GM12891 (cell line): ENCODE results near the gene ARHGEF7.

Experiments
- DNase-seq: peaks from one replicate; pipeline ENCODE4 v3.0.0; 2011; ENCODE audit warnings: low spot score; ENCODE audit not compliant: insufficient read length
- FAIRE-seq: peaks from 2 replicates; lab custom pipeline; 2011; peaks lifted over from hg19 to GRCh38; lab: Jason Lieb, UNC
- PAX5 ChIP-seq: IDR thresholded peaks from 2 replicates; pipeline ENCODE4 v1.6.1; 2011; ENCODE audit warnings: low read length, moderate library complexity, mild to moderate bottlenecking; ENCODE audit not compliant: insufficient read depth, severe bottlenecking
- POLR2A ChIP-seq: IDR thresholded peaks from 2 replicates; pipeline ENCODE4 v1.6.1; 2011; ENCODE audit warnings: low read depth, low read length, control low read depth
- POLR2AphosphoS5 ChIP-seq: IDR thresholded peaks from 2 replicates; pipeline ENCODE4 v1.6.1; 2011; ENCODE audit warnings: low read depth, low read length, control low read depth
- POU2F2 ChIP-seq: IDR thresholded peaks from 2 replicates; pipeline ENCODE4 v1.6.1; 2011; ENCODE audit warnings: low read depth, mild to moderate bottlenecking, control low read depth, low read length, moderate library complexity
- SPI1 ChIP-seq: IDR thresholded peaks from 2 replicates; pipeline ENCODE4 v1.6.1; 2011; ENCODE audit warnings: low read depth, low read length, control low read depth
- TAF1 ChIP-seq: IDR thresholded peaks from 2 replicates; pipeline ENCODE4 v1.6.1; 2011; ENCODE audit warnings: low read depth, low read length, control low read depth

Gene ARHGEF7

GRCh38 chr13:111283457-111283856 is 168.3 kb downstream of the ARHGEF7 start:
- TF ChIP-seq POLR2AphosphoS5 (no peak), POLR2A (no peak), POU2F2 (0 out of 2 replicates have a peak, but pooled peaks have one; percentile 20)
- FAIRE-seq (no peak), DNase-seq (no peak)

DNA sequence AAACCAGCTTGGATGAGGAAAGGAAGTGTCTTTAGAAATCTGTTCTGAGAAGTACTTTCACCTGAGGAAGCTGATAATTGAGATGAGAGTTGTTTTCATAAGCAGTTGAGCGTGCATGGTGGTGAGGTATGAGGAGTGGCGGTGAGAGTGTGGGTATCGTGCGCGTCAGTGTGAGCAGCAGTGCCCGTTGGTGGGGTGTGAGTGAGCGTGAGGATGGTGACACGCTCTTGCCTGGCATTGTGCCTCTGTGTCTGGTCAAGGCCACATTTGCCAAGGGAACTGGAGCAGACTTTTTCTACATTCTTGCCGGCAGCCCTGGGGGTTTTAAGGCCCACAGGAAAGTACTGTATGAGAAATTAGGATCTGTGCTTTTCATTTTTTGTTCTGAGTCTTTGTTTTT is 168.9 kb downstream of the ARHGEF7 start:
- no peak for FAIRE-seq
- TF ChIP-seq PAX5: no peak
- no peak for TF ChIP-seq SPI1
- no peak for DNase-seq

DNA sequence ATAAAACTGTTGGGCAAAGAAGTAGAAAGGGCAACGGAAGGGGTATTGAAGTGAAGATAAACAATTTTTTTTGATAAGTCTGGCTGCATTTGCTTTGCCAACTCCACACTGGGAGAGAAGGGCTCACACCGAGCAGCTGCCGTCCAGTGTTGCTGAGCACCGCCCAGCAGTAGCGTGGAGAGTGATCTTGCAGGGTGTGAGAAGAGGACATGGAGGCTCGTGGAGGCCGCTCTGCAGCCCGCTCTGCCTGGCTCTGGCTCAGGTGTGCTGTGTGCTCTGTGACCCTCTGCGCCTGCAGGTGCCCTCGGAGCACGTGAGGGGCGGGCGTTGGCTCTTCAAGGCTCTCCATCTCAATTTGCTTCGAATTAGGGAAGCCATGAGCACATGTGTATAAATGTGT is 169.5 kb downstream of the ARHGEF7 start:
- DNase-seq: no peak
- TF ChIP-seq POLR2AphosphoS5 (no peak), POU2F2 (no peak), SPI1 (no peak), TAF1 (no peak), PAX5 (no peak)
- FAIRE-seq: no peak

DNA sequence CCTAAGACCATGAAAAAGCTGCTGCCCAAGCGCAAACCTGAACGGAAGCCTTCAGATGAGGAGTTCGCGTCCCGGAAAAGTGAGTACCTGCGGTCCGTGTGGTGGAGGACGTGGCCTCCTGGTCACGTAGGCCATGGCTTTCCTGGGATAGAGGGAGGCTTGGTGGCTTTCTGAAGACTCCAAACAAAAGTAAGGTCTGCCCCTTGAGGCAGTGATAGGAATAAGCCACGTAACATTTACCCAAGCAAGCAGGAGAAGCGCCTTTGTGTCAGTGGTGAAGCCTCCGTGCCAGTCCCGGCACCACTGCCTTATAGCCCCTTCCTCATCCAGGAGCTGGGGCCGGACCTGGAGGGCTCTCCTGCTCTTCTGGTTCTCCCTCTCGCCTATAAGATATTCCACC is 171.1 kb downstream of the ARHGEF7 start:
- no peak for DNase-seq
- no peak for FAIRE-seq
- TF ChIP-seq POLR2AphosphoS5 (no peak), SPI1 (no peak), POU2F2 (no peak), POLR2A (no peak), PAX5 (no peak), TAF1 (no peak)

DNA sequence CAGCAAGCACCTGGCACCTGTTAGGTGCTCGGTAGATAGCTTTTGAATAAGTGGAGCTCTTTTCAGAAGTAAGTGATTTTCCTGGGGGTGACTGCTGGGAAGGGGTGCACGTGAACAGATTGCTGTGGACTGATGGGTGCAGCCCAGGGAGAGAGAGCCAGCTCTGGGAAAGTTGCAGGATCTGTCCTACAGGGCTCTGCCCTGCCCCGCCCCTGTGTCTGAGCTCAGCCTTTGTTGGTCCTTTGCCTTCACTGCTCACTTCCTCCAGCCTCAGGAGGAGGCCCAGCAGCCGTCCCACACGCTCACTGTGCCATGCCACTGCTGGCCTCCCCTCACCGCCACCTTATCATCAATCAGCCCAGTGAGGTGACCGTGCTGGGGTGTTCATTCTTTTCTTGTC is 171.6 kb downstream of the ARHGEF7 start:
- no peak for FAIRE-seq
- no peak for DNase-seq
- TF ChIP-seq SPI1 (no peak), TAF1 (no peak), POU2F2 (no peak), POLR2AphosphoS5 (no peak), PAX5 (no peak), POLR2A (no peak)

GRCh38 chr13:111287201-111287600 is 172.1 kb downstream of the ARHGEF7 start:
- FAIRE-seq (no peak), DNase-seq (no peak)
- TF ChIP-seq POLR2AphosphoS5: no peak
- no peak for TF ChIP-seq POLR2A
- no peak for TF ChIP-seq PAX5
- no peak for TF ChIP-seq POU2F2
- no peak for TF ChIP-seq TAF1
- no peak for TF ChIP-seq SPI1

DNA sequence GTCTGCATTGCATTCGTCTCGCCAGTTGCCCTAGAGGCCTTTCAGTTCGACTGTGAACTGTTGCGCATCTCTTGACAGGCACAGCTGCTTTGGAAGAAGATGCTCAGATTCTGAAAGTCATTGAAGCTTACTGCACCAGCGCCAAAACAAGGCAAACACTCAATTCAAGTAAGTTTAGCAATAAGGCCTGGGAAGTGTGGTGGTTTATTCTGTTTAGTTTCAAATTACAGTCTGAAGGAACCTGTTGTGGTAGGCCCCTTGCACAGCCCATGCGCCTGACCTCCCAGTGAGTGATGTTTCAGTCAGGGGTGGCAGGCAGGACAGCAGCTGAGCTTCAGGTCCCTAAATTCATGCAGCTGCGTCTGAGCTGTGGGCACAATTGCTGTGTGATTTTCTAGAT is 173.2 kb downstream of the ARHGEF7 start:
- DNase-seq (no peak), FAIRE-seq (no peak)
- TF ChIP-seq PAX5 (no peak), POLR2AphosphoS5 (no peak), POLR2A (no peak), POU2F2 (no peak), TAF1 (no peak), SPI1 (no peak)

- FAIRE-seq: no peak
- DNase-seq: no peak
- no peak for TF ChIP-seq SPI1
- no peak for TF ChIP-seq PAX5
- TF ChIP-seq POLR2AphosphoS5: no peak
- TF ChIP-seq POU2F2: no peak
These were observed 174.1 kb downstream of the ARHGEF7 start for GRCh38 chr13:111289251-111289650.

GRCh38 chr13:111291908-111292307 is 176.8 kb downstream of the ARHGEF7 start:
- no peak for TF ChIP-seq SPI1
- no peak for TF ChIP-seq TAF1
- TF ChIP-seq POU2F2: no peak
- no peak for TF ChIP-seq PAX5
- no peak for TF ChIP-seq POLR2A
- TF ChIP-seq POLR2AphosphoS5: no peak
- FAIRE-seq (no peak), DNase-seq (no peak)

DNA sequence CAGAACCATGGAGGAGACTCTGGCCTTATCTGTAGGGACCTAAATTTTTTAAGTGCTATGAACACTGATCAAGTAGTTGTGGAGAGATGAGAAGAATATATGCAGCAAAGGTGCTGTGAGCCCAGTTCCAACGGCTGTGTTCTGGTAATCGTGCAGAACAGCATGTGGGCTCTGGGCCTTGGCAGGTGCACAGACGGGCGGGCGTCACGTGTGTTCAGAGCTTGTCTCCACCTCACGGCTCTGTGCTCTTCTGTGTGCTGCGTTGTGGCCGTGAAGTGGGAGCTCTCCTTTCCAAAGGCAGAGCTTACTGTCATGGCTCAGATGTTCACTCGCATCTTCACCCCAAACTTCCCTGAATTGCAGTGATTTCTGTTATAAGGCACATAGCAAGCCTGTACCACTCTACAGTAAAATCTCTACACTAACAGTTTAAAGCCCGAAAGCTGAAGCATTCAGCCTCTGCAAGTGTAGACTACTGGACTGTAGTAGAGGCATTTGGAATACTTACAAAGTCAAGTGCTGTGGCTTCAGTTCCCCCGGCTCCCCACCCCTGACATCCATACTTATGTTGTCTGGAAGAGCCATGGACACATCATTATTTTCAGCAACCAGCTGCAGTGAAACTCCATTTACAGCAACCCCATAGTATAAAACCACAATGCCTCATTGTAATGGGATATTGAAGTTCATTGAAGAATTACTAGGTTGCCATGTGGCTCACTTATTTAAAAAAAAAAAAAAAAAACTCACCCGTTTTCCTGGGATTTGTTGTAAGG is 177.8 kb downstream of the ARHGEF7 start:
- TF ChIP-seq POLR2A: no peak
- no peak for TF ChIP-seq POU2F2
- TF ChIP-seq SPI1: no peak
- TF ChIP-seq TAF1: no peak
- no peak for TF ChIP-seq POLR2AphosphoS5
- no peak for TF ChIP-seq PAX5
- no peak for FAIRE-seq

More for the DNA sequence above, 177.8 kb downstream of the ARHGEF7 start:
- DNase-seq: no peak
